Lung (tissue), 12 donors: ENCODE data around the gene CALD1. TPM values are rescaled to one million over a fixed set of nuclear protein-coding genes. Genes with fewer than 3 reads are reported as not detected.

ENCODE experiments used
- ATAC-seq: fragments of 200-7000 bp; cut with Tn5 transposase; one replicate; pipeline ENCODE4 v1.9.1; 2020; ENCODE audit warnings: moderate number of reproducible peaks; ENCODE audit not compliant: insufficient read depth, low FRiP score
- DNase-seq, 3 donors: peaks; one replicate each; pipeline ENCODE4 v3.0.0-alpha.2; 2013 to 2017
- H3K27ac ChIP-seq, 2 donors: one replicate each; pipeline ENCODE4 v1.5.1; 2013; ENCODE audit warnings: mild to moderate bottlenecking in 2 of 2, moderate library complexity in 2 of 2, control low read depth in 1 of 2, inconsistent platforms in 1 of 2, low read depth in 1 of 2, low read length in 1 of 2
- H3K27me3 ChIP-seq, 3 donors: one replicate each; pipeline ENCODE4 v1.5.1; 2013; ENCODE audit warnings: low read length in 2 of 3; ENCODE audit not compliant: control insufficient read depth in 3 of 3, insufficient read depth in 3 of 3
- H3K36me3 ChIP-seq, 4 donors: one replicate each; pipeline ENCODE4 v1.5.1; 2013; ENCODE audit warnings: low read length in 4 of 4, mild to moderate bottlenecking in 1 of 4, moderate library complexity in 1 of 4; ENCODE audit not compliant: control insufficient read depth in 4 of 4, insufficient read depth in 4 of 4
- H3K4me1 ChIP-seq, 5 donors: one replicate each; pipeline ENCODE4 v1.5.1; 2013; ENCODE audit warnings: low read length in 5 of 5, mild to moderate bottlenecking in 2 of 5, moderate library complexity in 1 of 5; ENCODE audit not compliant: control insufficient read depth in 5 of 5, insufficient read depth in 5 of 5
- H3K4me3 ChIP-seq: one replicate; pipeline ENCODE4 v1.5.1; 2013; ENCODE audit warnings: mild to moderate bottlenecking, control low read depth, moderate library complexity
- H3K9ac ChIP-seq, 2 donors: one replicate each; pipeline ENCODE4 v1.5.1; 2013; ENCODE audit warnings: low read length in 2 of 2, control low read depth in 1 of 2; ENCODE audit not compliant: insufficient read depth in 1 of 2
- H3K9me3 ChIP-seq, 4 donors: one replicate each; pipeline ENCODE4 v1.5.1; 2013; ENCODE audit warnings: low read length in 3 of 4, mild to moderate bottlenecking in 1 of 4, moderate library complexity in 1 of 4; ENCODE audit not compliant: control insufficient read depth in 4 of 4, insufficient read depth in 3 of 4
- CTCF ChIP-seq: IDR thresholded peaks from 2 replicates; pipeline ENCODE4 v1.5.1; 2012; ENCODE audit warnings: mild to moderate bottlenecking; ENCODE audit errors: control extremely low read depth, extremely low read depth
- WGBS, 2 donors: extraction: QIAGEN DNeasy Blood & Tissue Kit; methylation state at CpG; one replicate each; pipeline ENCODE4 v1.1.7; 2013; 5-methylcytosine and 5-hydroxymethylcytosine counted together
- polyA plus RNA-seq, 2 donors: library from polyadenylated mRNA; stranded (reverse); fragments of 200-250 nt; gene quantifications; one replicate each; pipeline ENCODE4 v1.2.1, GENCODE V29; 2013
- total RNA-seq, 2 donors: library from RNA; depleted of rRNA in 1 of 2; stranded (reverse); fragments of >200 nt in 1 of 2; gene quantifications; one replicate each; pipeline ENCODE4 v1.2.1, GENCODE V29; 2014 to 2021
- donor health status: control.
- donor health status: control.
- donor health status: Bipolar disorder and iron deficiency.
- donor health status: healthy.
- donor health status: DM: yes; HTN: yes; CAD: no.

Gene CALD1
- total and polyA plus RNA-seq, 4 donors, result 56.4 to 173 (median 92.0) TPM

- peak; percentile 6 for TF ChIP-seq CTCF
- Histone ChIP-seq H3K27ac (no peak overlapping the region), H3K9me3 (no peaks in the 10 kb centered on the region), H3K4me1 (no peaks in the 10 kb centered on the region), H3K27me3 (peaks cover 0 to 48% (median 0%) of the 10 kb centered on the region in 3 donors), H3K9ac (no peak overlapping the region), H3K36me3 (no peaks in the 10 kb centered on the region), H3K4me3 (no peak overlapping the region)
- WGBS, 2 donors, result 21 to 45% methylated on average over 1 of the region's 1 CpG
- ATAC-seq, result no peak
- no peak for DNase-seq
Observed at GRCh38 chr7:134755422-134756022, 23.9 kb upstream of the CALD1 start.

DNA sequence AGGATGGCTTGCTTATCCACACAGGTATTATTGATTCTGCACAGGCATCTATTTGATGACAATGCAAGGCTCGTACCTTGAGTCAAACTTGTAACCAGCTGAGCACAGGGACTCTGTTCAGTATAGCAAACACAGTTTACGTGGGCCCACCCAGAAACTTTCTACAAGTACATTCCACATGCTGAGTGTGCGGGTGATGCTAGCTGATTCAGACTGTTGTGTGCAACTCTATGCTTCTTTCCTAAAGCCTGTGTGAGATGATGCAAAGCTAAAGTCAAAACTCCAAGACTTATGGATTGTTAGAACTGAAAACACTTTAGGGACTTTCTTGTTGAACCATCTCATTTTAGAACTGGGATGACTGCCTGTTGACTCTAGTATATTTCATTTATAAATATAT is 21.5 kb upstream of the CALD1 start:
- Histone ChIP-seq H3K4me1 (peaks cover 0 to 4% (median 2%) of the 10 kb centered on the region in 5 donors), H3K27me3 (peaks cover 0 to 49% (median 0%) of the 10 kb centered on the region in 3 donors), H3K27ac (no peak overlapping the region), H3K9ac (no peak overlapping the region), H3K36me3 (no peaks in the 10 kb centered on the region), H3K4me3 (no peak overlapping the region), H3K9me3 (no peaks in the 10 kb centered on the region)
- TF ChIP-seq CTCF, result no peak
- ATAC-seq (no peak), DNase-seq (no peak)
- 90 to 92% methylated on average over 3 of the region's 3 CpGs for WGBS, 2 donors

DNA sequence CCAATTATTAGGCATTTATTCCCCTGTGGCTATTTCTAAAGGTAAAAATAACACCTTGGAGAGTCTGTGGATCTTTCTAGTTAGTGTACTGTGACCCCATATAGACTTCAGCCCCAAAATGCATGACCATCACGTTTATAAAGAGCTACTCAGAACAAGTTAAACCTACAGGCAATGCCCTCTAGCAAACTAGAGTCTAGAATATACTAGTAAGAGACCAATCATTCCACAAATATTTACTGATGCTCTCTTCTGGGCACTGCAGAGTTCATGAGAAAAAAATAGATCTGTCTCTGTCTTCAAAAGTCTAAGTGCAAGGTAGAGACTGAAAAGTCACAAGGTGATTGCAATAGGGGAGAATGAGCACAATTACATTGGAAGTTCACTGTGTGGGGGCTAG is 20.5 kb upstream of the CALD1 start:
- TF ChIP-seq CTCF, result no peak
- 50 to 72% methylated on average over 1 of the region's 1 CpG for WGBS, 2 donors

DNA sequence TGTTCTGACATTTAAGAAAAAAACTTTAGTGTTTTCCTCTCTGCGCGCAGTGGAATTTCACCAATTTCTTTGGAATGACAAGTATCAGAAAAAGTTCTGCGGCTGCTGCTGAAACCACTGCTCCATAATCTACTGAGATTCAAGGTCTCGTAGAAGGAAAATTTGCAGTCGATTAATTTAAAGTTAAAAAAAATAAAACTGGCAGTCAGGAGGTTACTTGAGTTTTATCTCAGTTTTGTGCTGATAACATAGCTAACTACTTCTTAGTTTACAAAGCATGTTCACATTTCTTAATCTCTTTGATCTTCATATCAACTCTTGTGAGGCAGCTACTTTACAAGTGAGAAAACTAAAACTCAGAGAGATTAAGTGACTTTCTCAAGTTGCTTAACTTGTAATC is 18.2 kb upstream of the CALD1 start:
- WGBS, 2 donors, result 58 to 73% methylated on average over 5 of the region's 5 CpGs

More for the DNA sequence above, 20.5 kb upstream of the CALD1 start:
- Histone ChIP-seq H3K4me3 (no peak overlapping the region), H3K4me1 (peaks cover 0 to 4% (median 2%) of the 10 kb centered on the region in 5 donors), H3K27ac (no peak overlapping the region), H3K36me3 (no peaks in the 10 kb centered on the region), H3K9ac (no peak overlapping the region), H3K27me3 (peaks cover 0 to 42% (median 0%) of the 10 kb centered on the region in 3 donors), H3K9me3 (no peaks in the 10 kb centered on the region)
- no peak for ATAC-seq
- DNase-seq, result no peak

More for the DNA sequence above, 18.2 kb upstream of the CALD1 start:
- Histone ChIP-seq H3K4me3 (no peak overlapping the region), H3K27ac (no peak overlapping the region), H3K36me3 (no peaks in the 10 kb centered on the region), H3K9ac (no peak overlapping the region), H3K27me3 (peaks cover 0 to 50% (median 0%) of the 10 kb centered on the region in 3 donors), H3K9me3 (no peaks in the 10 kb centered on the region), H3K4me1 (peaks cover 0 to 4% (median 2%) of the 10 kb centered on the region in 5 donors)
- DNase-seq (peak in 1 of 3 donors; percentile 60), ATAC-seq (no peak)
- TF ChIP-seq CTCF, result no peak
